Uterus (tissue), 2 donors: ENCODE measurements around the gene PRRG4.

ENCODE experiments used
- POLR2A ChIP-seq, 2 donors: fragments of 450-650 bp; IDR thresholded peaks; one replicate each; pipeline ENCODE4 v1.6.1; 2016; ENCODE audit warnings: antibody characterized with exemption in 2 of 2, mild to moderate bottlenecking in 1 of 2, moderate library complexity in 1 of 2
- TF ChIP-seq, protein P1 (sequence below), 4 experiments: fragments of 200-600 bp in 2 of 4; fragments of 450-650 bp in 2 of 4; sonication (generic) in 2 of 4; IDR thresholded peaks; one replicate each; pipeline ENCODE4 v1.5.1; 2016 to 2019; ENCODE audit warnings: antibody characterized with exemption in 4 of 4, mild to moderate bottlenecking in 2 of 4, moderate library complexity in 1 of 4

DNA sequence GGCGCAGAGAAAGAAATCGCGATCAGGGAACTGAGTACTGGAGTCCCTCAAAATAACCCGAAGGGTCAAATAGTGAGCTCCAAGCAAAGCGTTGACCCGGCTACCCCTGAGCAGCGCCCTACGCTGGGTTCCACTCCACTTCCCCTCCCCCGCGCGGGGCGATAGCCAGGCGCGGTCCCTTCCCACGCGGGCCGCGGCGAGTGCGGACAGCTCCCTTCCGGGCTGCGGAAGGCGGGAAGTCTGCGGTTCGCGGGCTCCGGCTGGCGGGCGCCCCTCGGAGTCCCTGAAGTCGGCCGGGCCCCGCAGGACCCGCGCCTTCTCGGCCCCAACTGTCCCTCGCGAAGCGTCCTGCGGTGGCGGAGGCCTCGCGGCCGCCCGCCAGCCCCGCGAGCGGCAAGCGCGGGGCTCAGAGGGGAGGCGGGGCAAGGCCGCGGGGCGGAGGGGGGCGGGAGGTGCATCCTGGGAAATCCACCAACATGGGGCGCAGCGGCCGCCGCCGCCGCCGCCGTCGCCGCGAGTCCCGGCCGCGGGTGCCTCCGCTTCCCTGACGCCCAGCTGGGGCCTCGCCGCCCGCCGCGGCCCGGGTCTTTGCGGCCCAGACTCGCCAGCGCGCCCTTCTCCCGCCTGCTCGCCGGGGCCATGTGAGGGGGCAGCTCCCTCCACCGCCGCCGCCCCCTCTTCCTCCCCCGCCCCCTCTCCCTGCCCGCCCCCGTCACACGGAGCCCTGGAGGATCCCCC lies 62.8 kb downstream of the PRRG4 start, which contains the start of gene QSER1:
- TF ChIP-seq, protein P1, sequence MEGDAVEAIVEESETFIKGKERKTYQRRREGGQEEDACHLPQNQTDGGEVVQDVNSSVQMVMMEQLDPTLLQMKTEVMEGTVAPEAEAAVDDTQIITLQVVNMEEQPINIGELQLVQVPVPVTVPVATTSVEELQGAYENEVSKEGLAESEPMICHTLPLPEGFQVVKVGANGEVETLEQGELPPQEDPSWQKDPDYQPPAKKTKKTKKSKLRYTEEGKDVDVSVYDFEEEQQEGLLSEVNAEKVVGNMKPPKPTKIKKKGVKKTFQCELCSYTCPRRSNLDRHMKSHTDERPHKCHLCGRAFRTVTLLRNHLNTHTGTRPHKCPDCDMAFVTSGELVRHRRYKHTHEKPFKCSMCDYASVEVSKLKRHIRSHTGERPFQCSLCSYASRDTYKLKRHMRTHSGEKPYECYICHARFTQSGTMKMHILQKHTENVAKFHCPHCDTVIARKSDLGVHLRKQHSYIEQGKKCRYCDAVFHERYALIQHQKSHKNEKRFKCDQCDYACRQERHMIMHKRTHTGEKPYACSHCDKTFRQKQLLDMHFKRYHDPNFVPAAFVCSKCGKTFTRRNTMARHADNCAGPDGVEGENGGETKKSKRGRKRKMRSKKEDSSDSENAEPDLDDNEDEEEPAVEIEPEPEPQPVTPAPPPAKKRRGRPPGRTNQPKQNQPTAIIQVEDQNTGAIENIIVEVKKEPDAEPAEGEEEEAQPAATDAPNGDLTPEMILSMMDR (IDR thresholded peaks at IDR 0.05): no peak
- peak; percentile 31 to 79 for TF ChIP-seq POLR2A (IDR thresholded peaks at IDR 0.05)
